IMR-90 (cell line): ENCODE measurements around the gene FN1. TPM values are rescaled to one million over a fixed set of nuclear protein-coding genes. Genes with fewer than 3 reads are reported as not detected.

ENCODE experiments used
- ATAC-seq: fragments of 200-7000 bp; cut with Tn5 transposase; 2 replicates; pipeline ENCODE4 v1.9.1; 2020; ENCODE audit warnings: low read depth, mild to moderate bottlenecking, moderate library complexity
- BruUV-seq: library from RNA; stranded (reverse); fragments of 400-500 nt; replicated peaks from 2 replicates; lab custom pipeline; 2021; lab: Mats Ljungman, UMichigan
- CTCF ChIA-PET: fragments of 300-600 bp; formaldehyde crosslinking; extraction: SDS; loops from one replicate; lab custom pipeline; 2021; ENCODE audit warnings: antibody characterized with exemption; lab: Yijun Ruan, JAX
- POLR2A ChIA-PET: fragments of 300-600 bp; sonication (Branson Sonifier 250); formaldehyde crosslinking; loops from one replicate; lab custom pipeline; 2022; ENCODE audit warnings: antibody characterized with exemption; ENCODE audit not compliant: unreplicated experiment; lab: Charles Lee
- DNase-seq: peaks from one replicate; pipeline ENCODE4 v3.0.0; 2013
- H2AFZ ChIP-seq: replicated peaks from 2 replicates; pipeline ENCODE3; 2013; ENCODE audit warnings: low read length, mild to moderate bottlenecking; ENCODE audit not compliant: poor library complexity
- H2AK5ac ChIP-seq: 2 replicates; pipeline ENCODE4 v1.6.1; 2013; ENCODE audit warnings: low read depth, low read length, inconsistent platforms
- H2AK9ac ChIP-seq: replicated peaks from 2 replicates; pipeline ENCODE3; 2013; ENCODE audit warnings: mild to moderate bottlenecking, low read depth, low read length, moderate library complexity; ENCODE audit not compliant: poor library complexity
- H2BK120ac ChIP-seq: 2 replicates; pipeline ENCODE4 v1.6.1; 2013; ENCODE audit warnings: low read depth, low read length, inconsistent platforms
- H2BK15ac ChIP-seq: 3 replicates; pipeline ENCODE4 v1.6.1; 2013; ENCODE audit warnings: low read depth, low read length, inconsistent platforms
- H2BK20ac ChIP-seq: 2 replicates; pipeline ENCODE4 v1.6.1; 2013; ENCODE audit warnings: low read depth, mild to moderate bottlenecking, inconsistent platforms, low read length, moderate library complexity
- H2BK5ac ChIP-seq: 2 replicates; pipeline ENCODE4 v1.6.1; 2013; ENCODE audit warnings: mild to moderate bottlenecking, low read depth, low read length, inconsistent platforms; ENCODE audit not compliant: poor library complexity, severe bottlenecking
- H3K14ac ChIP-seq: replicated peaks from 2 replicates; pipeline ENCODE4 v1.6.1; 2013; ENCODE audit warnings: low read depth, low read length, inconsistent platforms
- H3K18ac ChIP-seq: 2 replicates; pipeline ENCODE4 v1.6.1; 2013; ENCODE audit warnings: low read depth, low read length, control low read depth
- H3K23ac ChIP-seq: 2 replicates; pipeline ENCODE4 v1.6.1; 2013; ENCODE audit warnings: low read depth, low read length, inconsistent platforms
- H3K27ac ChIP-seq: 2 replicates; pipeline ENCODE4 v1.5.1; 2013; ENCODE audit warnings: mild to moderate bottlenecking, control low read depth, low read length; ENCODE audit not compliant: insufficient read depth
- H3K27me3 ChIP-seq: 2 replicates; pipeline ENCODE4 v1.6.1; 2013; ENCODE audit warnings: low read length; ENCODE audit not compliant: control insufficient read depth, insufficient read depth
- H3K36me3 ChIP-seq: 2 replicates; pipeline ENCODE4 v1.6.1; 2013; ENCODE audit warnings: low read length, mixed read lengths; ENCODE audit not compliant: control insufficient read depth, insufficient read depth
- H3K4ac ChIP-seq: 2 replicates; pipeline ENCODE4 v1.6.1; 2013; ENCODE audit warnings: low read depth, low read length, inconsistent platforms
- H3K4me1 ChIP-seq: 2 replicates; pipeline ENCODE4 v1.6.1; 2013; ENCODE audit warnings: low read length, mixed read lengths; ENCODE audit not compliant: control insufficient read depth, insufficient read depth
- H3K4me2 ChIP-seq: 2 replicates; pipeline ENCODE4 v1.6.1; 2013; ENCODE audit warnings: low read depth, mild to moderate bottlenecking, control low read depth, low read length, moderate library complexity
- H3K4me3 ChIP-seq: 2 replicates; pipeline ENCODE4 v1.5.1; 2013; ENCODE audit warnings: low read depth, mild to moderate bottlenecking, control low read depth, low read length, moderate library complexity; ENCODE audit not compliant: insufficient read depth
- H3K56ac ChIP-seq: 2 replicates; pipeline ENCODE4 v1.6.1; 2013; ENCODE audit warnings: low read length, inconsistent platforms; ENCODE audit not compliant: insufficient read depth; ENCODE audit errors: extremely low read depth
- H3K79me1 ChIP-seq, 2 experiments: 2 replicates each; pipeline ENCODE4 v1.6.1; 2013; ENCODE audit warnings: low read length in 2 of 2, inconsistent platforms in 1 of 2, low read depth in 1 of 2
- H3K9ac ChIP-seq: 2 replicates; pipeline ENCODE4 v1.6.1; 2013; ENCODE audit warnings: low read depth, low read length, control low read depth
- H3K9me1 ChIP-seq: 2 replicates; pipeline ENCODE4 v1.6.1; 2013; ENCODE audit warnings: low read length, inconsistent platforms; ENCODE audit not compliant: insufficient read depth
- H3K9me3 ChIP-seq: 2 replicates; pipeline ENCODE4 v1.6.1; 2013; ENCODE audit warnings: low read length; ENCODE audit not compliant: control insufficient read depth, insufficient read depth
- H4K20me1 ChIP-seq: 2 replicates; pipeline ENCODE4 v1.6.1; 2013; ENCODE audit warnings: low read length, inconsistent platforms; ENCODE audit not compliant: insufficient read depth
- H4K5ac ChIP-seq: 2 replicates; pipeline ENCODE4 v1.6.1; 2013; ENCODE audit warnings: mild to moderate bottlenecking, low read depth, low read length, control low read depth
- H4K8ac ChIP-seq, 2 experiments: 2 replicates each; pipeline ENCODE4 v1.6.1; 2013; ENCODE audit warnings: low read depth in 2 of 2, low read length in 2 of 2, control low read depth in 1 of 2, inconsistent platforms in 1 of 2
- H4K91ac ChIP-seq: 2 replicates; pipeline ENCODE4 v1.6.1; 2013; ENCODE audit warnings: low read depth, low read length, inconsistent platforms; ENCODE audit not compliant: insufficient read depth
- CEBPB ChIP-seq: IDR thresholded peaks from 2 replicates; pipeline ENCODE4 v1.6.1; 2012; ENCODE audit warnings: low read depth, low read length, improper control_type of control experiment
- CHD1 ChIP-seq: IDR thresholded peaks from 2 replicates; pipeline ENCODE4 v1.6.1; 2012; ENCODE audit warnings: low read depth, low read length, improper control_type of control experiment
- FOS ChIP-seq: fragments of 150-350 bp; IDR thresholded peaks from 2 replicates; pipeline ENCODE4 v1.6.1; 2016; ENCODE audit warnings: low read depth, low read length
- MAFK ChIP-seq: IDR thresholded peaks from 2 replicates; pipeline ENCODE4 v1.6.1; 2012; ENCODE audit warnings: low read depth, low read length, improper control_type of control experiment
- MAZ ChIP-seq: IDR thresholded peaks from 2 replicates; pipeline ENCODE4 v1.6.1; 2012; ENCODE audit warnings: low read depth, mild to moderate bottlenecking, low read length, improper control_type of control experiment, moderate library complexity, borderline replicate concordance
- MXI1 ChIP-seq: IDR thresholded peaks from 2 replicates; pipeline ENCODE4 v1.6.1; 2012; ENCODE audit warnings: low read depth, mild to moderate bottlenecking, low read length, moderate library complexity, borderline replicate concordance
- POLR2A ChIP-seq: IDR thresholded peaks from 2 replicates; pipeline ENCODE4 v1.6.1; 2012; ENCODE audit warnings: mild to moderate bottlenecking, low read depth, low read length
- RAD21 ChIP-seq: IDR thresholded peaks from 2 replicates; pipeline ENCODE4 v1.6.1; 2012; ENCODE audit warnings: low read length, improper control_type of control experiment
- RCOR1 ChIP-seq: IDR thresholded peaks from 2 replicates; pipeline ENCODE4 v1.6.1; 2012; ENCODE audit warnings: mild to moderate bottlenecking, low read length, improper control_type of control experiment; ENCODE audit not compliant: insufficient replicate concordance
- RFX5 ChIP-seq: IDR thresholded peaks from 2 replicates; pipeline ENCODE4 v1.8.0; 2012; ENCODE audit warnings: low read depth, mild to moderate bottlenecking, low read length, moderate library complexity
- SMC3 ChIP-seq: fragments of 150-350 bp; IDR thresholded peaks from 2 replicates; pipeline ENCODE4 v1.6.1; 2016; ENCODE audit warnings: low read depth, mild to moderate bottlenecking, antibody characterized with exemption, low read length, moderate library complexity
- WGBS, 2 experiments: methylation state at CpG; one replicate each; pipeline versions ENCODE4 v1.1.5 to v1.1.7; 2013; ENCODE audit warnings: missing lambda C conversion rate in 2 of 2; ENCODE audit not compliant: insufficient read length in 1 of 2; ENCODE audit errors: extremely low coverage in 2 of 2; 5-methylcytosine and 5-hydroxymethylcytosine counted together
- dilution Hi-C: fragments of 300-500 bp; cut with HindIII; formaldehyde crosslinking; loops from one replicate; pipeline ENCODE4 v1.14.3; 2018; ENCODE audit warnings: low sequenced_read_pairs; ENCODE audit not compliant: unreplicated experiment
- in situ Hi-C: fragments of 300-500 bp; cut with MboI; formaldehyde crosslinking; loops from 3 replicates; pipeline ENCODE4 v1.14.3; 2019; ENCODE audit warnings: low sequenced_read_pairs, inconsistent platforms, mixed read lengths
- intact Hi-C: fragments of 100-400 bp; cut with micrococcal nuclease; formaldehyde crosslinking; loops from 2 replicates; pipeline ENCODE4 v1.10.0; 2022
- polyA plus RNA-seq, 3 experiments: library from polyadenylated mRNA; depleted of rRNA; stranded (reverse); fragments of >200 nt; gene quantifications; 2 replicates each; pipeline ENCODE4 v1.2.3, GENCODE V29; 2012; ENCODE audit warnings: low replicate concordance in 1 of 3
- total RNA-seq: library from RNA; depleted of rRNA; stranded (reverse); fragments of >200 nt; gene quantifications from 2 replicates; pipeline ENCODE4 v1.2.3, GENCODE V29; 2012
- TF ChIP-seq, protein P1 (sequence below): fragments of 150-350 bp; IDR thresholded peaks from 2 replicates; pipeline ENCODE4 v1.6.1; 2016; ENCODE audit warnings: low read depth, mild to moderate bottlenecking, low read length, moderate library complexity, borderline replicate concordance

The FN1 gene
- total and polyA plus RNA-seq, 2 of the 4 experiments (the other 2 are of a cell fraction): 8,243 to 13,004 TPM

DNA sequence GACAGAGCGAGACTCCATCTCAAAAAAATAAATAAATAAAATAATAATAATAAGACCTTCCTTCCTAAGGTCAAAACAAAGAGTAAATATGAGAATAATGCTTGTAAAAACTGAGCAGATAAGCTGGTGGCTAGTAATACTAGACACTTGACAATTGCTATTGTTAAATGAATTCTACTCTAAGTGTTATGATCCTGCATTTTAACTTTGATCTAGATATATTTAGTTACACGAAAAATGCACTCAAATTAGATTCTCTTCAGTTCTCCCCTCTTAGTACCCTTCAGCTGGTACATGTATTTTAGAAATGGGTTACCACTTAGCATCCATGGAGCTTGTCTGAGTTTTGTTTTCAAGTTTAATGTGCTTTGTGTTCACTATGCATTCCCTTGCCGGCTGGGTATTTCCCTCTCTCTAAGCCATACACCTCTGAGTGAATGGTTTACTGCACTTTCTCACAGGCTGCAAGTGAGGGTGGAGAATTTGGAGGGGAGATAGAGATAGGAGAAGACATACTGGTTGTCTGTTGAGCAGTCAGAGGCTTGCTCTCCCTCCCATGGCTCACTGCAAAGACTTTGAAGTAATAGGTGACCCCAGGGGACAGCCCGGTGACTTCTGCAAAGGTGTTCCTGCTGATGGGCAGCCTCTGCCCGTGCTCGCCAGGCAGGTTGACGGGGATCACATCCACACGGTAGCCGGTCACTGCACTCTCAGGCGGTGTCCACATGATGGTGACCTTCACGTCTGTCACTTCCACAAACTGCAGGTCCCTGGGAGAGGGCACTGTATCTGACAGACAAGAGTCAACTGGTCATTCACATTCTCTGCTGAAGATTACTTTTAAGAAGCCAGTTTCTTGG lies 29.9 kb downstream of the FN1 start (continued):
- no peak for TF ChIP-seq POLR2A

DNA sequence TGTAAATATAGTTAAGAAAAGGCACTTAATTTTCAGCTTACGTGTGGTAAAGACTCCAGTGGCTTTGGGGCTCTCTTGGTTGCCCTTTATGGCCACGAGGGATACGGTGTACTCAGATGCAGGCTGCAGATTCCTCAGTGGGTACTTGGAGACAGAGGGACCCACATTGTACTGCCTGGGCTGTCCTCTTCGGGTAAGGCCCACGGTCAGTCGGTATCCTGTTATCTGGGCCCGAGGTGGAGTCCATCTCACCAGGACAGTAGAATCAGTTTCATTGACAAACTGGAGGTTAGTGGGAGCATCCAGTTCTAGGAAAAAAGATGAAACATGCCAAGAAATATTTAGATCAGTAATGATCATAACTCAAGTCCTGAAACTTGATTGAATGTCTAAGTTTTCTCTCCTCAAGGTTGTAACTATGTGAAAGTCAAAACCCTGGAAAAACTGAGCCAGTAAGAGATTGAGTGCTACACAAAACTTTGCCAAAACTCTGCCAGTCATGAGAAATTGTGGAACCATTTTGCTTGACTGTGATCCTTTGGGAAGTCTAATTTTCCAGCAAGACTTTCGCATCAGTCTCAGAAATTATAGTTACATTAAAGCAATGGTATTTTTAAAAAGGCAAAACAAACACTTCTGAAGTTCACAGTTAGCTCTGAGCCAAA lies 31.4 kb downstream of the FN1 start:
- CTCF ChIA-PET: no interaction called here
- no peak for TF ChIP-seq RCOR1
- no peak for TF ChIP-seq MXI1
- TF ChIP-seq CHD1: no peak
- no peak for TF ChIP-seq CEBPB
- no peak for TF ChIP-seq SMC3
- no peak for TF ChIP-seq MAZ
- TF ChIP-seq, protein P1, sequence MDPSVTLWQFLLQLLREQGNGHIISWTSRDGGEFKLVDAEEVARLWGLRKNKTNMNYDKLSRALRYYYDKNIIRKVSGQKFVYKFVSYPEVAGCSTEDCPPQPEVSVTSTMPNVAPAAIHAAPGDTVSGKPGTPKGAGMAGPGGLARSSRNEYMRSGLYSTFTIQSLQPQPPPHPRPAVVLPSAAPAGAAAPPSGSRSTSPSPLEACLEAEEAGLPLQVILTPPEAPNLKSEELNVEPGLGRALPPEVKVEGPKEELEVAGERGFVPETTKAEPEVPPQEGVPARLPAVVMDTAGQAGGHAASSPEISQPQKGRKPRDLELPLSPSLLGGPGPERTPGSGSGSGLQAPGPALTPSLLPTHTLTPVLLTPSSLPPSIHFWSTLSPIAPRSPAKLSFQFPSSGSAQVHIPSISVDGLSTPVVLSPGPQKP: no peak
- no peak for TF ChIP-seq FOS
- no peak for TF ChIP-seq RFX5
- TF ChIP-seq MAFK: no peak
- no peak for TF ChIP-seq RAD21

More for the DNA sequence above, 31.4 kb downstream of the FN1 start:
- no peak for ATAC-seq
- H2AFZ ChIP-seq: peak overlapping the region; percentile 34
- H3K9me3 ChIP-seq: no peaks in the 10 kb centered on the region
- no peak for DNase-seq
- H3K9ac ChIP-seq: no peak overlapping the region
- H3K4ac ChIP-seq: no peak overlapping the region
- H3K9me1 ChIP-seq: peaks cover 16% of the 10 kb centered on the region
- intact Hi-C loops (no loop called here), in situ Hi-C loops (no loop called here), dilution Hi-C loops (no loop called here)
- 0 out of 3 replicates have a peak overlapping the region, but pooled peaks have one; percentile 21 for H2BK15ac ChIP-seq
- peak overlapping the region; percentile 75 for H2BK5ac ChIP-seq
- no peak overlapping the region for H3K56ac ChIP-seq
- 0 out of 2 replicates have a peak overlapping the region, but pooled peaks have one; percentile 2 for H3K14ac ChIP-seq
- H3K27ac ChIP-seq: peak overlapping the region; percentile 71; the same call in 1 of the 2 replicates
- H4K91ac ChIP-seq: no peak overlapping the region
- peak overlapping the region; percentile 51; the same call in 1 of the 2 replicates for H2AK5ac ChIP-seq
- no peak overlapping the region for H3K4me3 ChIP-seq
- no peak overlapping the region for H3K18ac ChIP-seq
- BruUV-seq: no TSS peak
- peaks cover 23% of the 10 kb centered on the region for H4K20me1 ChIP-seq
- H4K5ac ChIP-seq: peak overlapping the region; percentile 61
- H3K27me3 ChIP-seq: no peaks in the 10 kb centered on the region
- peak overlapping the region in 1 of 2 experiments; percentile 7; a peak in 2 of 4 replicates for H4K8ac ChIP-seq
- H2AK9ac ChIP-seq: no peak overlapping the region
- POLR2A ChIA-PET: no interaction called here
- H3K4me1 ChIP-seq: peaks cover 15% of the 10 kb centered on the region
- WGBS, 2 experiments: 100% methylated on average over 3 of the region's 8 CpGs; no CpG with 5 or more reads in 1 of the 2 experiments
- H3K36me3 ChIP-seq: peaks cover 60% of the 10 kb centered on the region
- peaks cover 26 to 58% of the 10 kb centered on the region in 2 experiments for H3K79me1 ChIP-seq
- 0 out of 2 replicates have a peak overlapping the region, but pooled peaks have one; percentile 31 for H3K23ac ChIP-seq
- H2BK120ac ChIP-seq: no peak overlapping the region
- no peak overlapping the region for H3K4me2 ChIP-seq
- H2BK20ac ChIP-seq: no peak overlapping the region
